GM21619 (cell line): Measurements from ENCODE around the gene GRK2.
"Not testable (repeated sequence)": the region's sequence is repeated elsewhere in the genome, so short reads cannot be mapped to it uniquely, and the experiment has no call there.

ENCODE experiments used
- ATAC-seq: cut with Tn5 transposase; IDR thresholded peaks from one replicate; pipeline ENCODE4 v1.9.1; 2021; ENCODE audit not compliant: unreplicated experiment

The GRK2 gene

DNA sequence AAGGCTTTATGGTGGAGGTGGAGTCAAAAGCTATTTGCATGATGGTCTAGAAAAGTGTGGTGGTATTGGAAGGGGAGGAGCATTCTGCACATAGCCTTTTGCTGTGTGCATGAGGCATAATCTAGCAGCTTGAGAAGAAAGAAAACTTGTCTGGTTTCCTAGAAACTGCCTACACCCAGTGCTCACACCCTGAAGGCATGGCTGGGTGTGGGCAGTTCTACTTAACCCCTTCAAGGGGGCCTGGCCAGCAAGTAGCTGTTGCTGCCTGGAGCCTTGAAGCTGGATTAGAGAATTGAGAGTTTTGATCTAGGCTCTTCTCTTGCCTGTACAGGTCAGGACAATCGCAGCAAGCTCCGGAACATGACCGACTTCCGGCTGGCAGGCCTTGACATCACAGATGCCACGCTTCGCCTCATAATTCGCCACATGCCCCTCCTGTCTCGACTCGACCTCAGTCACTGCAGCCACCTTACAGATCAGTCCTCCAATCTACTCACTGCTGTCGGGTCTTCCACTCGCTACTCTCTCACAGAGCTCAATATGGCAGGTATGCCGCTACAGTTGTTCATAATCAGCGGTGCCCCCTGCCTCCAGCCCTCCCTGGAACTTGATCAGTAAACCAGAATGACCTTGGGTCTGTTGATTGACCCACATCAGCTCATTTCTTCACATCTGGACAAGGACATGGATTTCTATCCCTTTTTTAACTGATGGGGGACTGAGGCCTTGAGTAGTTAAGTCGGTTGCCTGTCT, 12.2 kb upstream of the GRK2 start:
- no peak for ATAC-seq

- no peak for ATAC-seq
Measured at GRCh38 chr11:67254798-67255197, 11.5 kb upstream of the GRK2 start.

DNA sequence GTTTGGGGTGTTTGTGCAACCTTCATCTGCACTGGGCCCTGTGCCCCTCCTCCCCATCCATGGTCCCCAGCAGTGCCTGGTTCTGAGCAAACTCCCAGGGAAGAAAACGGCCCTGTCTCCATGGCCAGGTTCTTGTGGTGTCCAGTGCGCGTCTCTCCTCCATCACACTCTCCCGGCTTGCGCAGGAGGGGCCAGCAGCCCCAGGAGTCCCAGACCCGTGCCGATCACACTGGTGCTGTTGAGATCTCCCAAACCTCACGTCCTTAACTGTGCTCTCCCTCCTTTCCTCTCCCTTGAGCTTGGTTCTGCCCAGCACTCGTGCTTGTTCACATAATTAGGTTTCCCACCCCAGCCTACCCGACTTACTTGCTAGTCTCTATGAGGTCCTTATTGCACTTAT, 10.9 kb upstream of the GRK2 start:
- no peak for ATAC-seq

GRCh38 chr11:67255864-67256263, 10.4 kb upstream of the GRK2 start:
- no peak for ATAC-seq

- no peak for ATAC-seq
Measured at GRCh38 chr11:67256477-67257135, 9.7 kb upstream of the GRK2 start.

DNA sequence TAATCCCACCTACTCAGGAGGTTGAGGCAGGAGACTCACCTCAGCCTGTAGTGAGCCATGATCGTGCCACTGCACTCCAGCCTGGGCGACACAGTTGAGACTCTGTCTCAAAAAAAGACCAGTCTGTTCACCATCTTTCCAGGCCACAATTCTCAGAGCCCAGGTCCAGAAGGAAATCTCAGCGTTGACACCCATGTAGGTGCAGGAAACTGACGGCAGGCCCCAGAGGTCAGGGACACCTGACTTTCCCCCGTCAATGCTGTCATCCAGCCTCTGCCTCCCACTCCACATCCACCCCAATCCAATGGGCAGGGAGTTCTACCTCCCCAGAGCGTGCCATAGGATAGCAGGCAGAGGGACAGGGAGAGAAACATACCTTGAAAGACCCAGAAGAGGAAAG, 5.9 kb upstream of the GRK2 start:
- no peak for ATAC-seq

GRCh38 chr11:67260885-67261639, 5.2 kb upstream of the GRK2 start:
- not testable (repeated sequence) for ATAC-seq

DNA sequence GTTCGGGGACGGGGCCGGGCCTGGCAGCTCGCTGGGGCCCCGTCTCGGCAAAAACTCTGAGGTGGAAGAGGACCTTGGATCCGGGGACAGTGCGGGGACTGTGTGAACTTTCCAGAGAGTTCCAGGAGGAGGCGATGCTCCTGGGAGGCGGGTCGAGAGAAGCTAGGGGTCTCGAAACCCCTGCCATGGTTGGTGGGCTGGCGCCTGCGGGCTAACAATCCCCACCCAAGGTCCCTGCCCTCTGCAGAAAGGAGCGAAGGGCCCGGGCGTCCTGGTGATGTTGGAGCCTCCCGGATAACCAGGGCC, 4.7 kb upstream of the GRK2 start:
- no peak for ATAC-seq

DNA sequence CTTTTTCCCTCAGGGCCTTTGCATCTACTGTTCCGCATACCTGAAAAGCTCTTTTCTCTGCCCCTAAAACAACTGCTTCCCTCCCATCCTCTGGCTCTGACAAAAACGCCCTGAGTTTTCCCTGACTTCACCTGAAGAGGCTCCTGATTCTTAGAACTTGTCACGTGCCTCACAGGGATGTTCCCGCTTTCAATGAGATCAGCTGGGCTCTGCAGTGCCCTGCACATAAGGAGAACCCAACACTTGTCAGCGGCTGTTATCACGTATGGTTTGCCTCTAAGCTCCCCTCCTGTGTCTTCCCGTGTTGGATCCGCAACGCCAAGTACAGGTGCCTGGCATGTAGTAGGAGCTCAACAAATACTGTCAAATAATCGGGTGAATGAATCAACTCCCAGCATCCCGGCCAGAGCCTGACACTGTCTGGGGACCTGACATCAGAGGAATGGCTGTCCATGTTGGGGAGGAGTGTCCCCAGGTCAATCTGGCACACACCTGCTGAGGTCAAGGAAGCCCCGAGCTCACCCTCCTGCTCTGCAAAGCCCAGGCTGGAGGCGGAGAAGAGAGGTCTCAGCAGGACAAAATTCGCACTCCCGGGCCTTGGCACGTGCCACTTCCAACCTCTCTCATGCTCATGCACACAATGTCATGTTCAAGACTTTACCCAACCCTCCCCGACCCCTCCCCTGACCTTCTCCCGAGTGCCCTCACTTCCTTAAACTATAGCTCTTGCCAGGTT, 4.2 kb upstream of the GRK2 start:
- no peak for ATAC-seq

DNA sequence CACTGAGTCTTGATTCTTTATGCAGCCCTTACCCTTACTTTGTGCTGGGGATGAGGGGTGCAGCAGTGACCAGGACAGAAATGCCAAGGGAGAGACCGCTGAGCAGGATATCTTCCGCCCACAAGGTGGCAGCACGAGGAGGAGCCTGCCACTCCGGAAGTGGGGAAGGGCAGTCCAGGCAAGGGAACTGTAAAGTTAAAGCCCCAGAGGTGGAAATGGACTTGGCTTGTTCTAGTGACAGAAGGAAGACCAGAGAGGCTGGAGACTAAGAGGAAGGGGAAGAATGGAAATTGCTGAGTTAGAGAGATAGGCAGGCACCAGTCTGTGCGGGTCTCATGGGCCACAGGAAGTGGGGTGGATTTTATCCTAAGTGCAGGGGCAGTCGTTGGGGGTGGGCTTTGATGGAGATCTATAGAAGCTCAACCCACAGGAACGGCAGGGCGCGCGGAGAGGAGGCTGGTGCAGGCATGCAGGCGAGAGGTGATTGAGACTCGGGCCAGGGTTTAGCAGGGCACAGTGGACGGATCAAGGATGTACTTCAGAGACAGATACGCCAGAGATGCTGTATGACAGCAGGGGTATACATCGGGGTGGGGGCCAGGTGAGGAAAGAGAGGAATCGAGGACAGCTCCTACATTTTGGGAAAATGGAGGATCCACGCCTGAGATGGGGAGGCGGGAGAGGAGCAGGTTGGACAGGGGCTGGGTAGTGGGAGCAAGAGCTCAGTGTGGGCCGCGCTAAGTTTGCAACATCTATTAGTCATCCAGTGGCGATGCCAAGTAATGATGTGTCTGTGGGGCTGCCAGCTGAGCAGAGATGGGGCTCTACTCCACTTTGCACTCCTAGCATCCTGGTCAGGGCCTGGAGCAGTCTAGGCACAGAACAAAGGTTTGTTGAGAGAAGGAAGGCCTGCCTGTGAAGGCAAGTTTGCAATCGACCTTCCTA, 3.3 kb upstream of the GRK2 start:
- no peak for ATAC-seq

DNA sequence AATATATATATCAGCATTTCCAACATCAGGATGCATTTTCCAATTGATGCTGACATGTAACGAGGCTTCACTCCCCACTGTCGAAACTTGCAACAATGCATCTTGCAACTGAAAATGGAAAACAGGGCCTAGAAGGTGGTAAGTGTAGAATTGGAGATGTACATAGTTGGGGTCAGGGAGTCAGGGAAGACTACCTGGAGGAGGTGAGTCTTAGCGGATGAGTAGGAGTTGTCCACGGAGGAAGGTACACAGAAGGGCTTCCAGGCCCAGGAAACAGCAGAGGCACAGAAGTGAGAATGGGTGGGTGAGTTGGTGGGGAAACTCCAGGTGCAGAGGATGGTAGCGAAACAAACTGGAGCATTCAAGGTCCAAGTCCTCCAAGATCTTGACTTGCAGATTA, 2.0 kb upstream of the GRK2 start:
- no peak for ATAC-seq

DNA sequence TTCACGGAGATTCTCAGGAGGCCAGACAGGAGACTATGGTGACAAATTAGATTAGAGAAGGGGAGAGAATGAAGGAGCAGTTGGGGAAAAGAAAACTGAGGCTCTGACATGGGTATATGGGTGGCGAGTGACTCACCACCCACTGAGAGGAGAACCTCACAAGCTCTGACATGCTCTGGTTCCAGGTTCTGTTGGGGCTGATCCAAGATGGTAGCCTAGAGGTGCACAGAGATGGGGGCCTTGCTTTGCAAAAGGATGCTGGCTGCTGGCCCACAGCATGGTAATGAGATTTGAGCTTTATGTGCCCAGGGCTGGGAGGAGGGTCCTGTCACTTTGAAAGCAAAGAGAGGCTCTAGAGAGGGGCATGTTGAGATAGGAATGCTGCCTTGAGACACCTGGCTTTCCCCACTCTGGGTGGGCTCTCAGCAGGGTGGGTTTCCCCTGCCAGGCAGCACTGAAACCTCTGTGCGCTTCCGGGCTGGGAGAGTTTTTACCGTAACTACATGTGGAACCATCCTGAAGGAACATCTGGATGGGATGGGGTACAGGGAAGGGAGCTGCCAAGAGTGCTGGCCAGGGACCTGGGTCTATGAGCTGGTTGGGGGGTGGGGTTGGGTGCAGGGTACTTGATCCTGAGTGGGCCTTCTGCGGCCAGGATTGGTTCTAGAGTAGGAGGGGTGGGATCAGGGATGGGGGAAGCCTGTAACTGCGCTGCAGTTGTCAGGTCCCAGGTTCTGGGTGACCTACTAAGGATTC, 1.2 kb upstream of the GRK2 start:
- no peak for ATAC-seq

DNA sequence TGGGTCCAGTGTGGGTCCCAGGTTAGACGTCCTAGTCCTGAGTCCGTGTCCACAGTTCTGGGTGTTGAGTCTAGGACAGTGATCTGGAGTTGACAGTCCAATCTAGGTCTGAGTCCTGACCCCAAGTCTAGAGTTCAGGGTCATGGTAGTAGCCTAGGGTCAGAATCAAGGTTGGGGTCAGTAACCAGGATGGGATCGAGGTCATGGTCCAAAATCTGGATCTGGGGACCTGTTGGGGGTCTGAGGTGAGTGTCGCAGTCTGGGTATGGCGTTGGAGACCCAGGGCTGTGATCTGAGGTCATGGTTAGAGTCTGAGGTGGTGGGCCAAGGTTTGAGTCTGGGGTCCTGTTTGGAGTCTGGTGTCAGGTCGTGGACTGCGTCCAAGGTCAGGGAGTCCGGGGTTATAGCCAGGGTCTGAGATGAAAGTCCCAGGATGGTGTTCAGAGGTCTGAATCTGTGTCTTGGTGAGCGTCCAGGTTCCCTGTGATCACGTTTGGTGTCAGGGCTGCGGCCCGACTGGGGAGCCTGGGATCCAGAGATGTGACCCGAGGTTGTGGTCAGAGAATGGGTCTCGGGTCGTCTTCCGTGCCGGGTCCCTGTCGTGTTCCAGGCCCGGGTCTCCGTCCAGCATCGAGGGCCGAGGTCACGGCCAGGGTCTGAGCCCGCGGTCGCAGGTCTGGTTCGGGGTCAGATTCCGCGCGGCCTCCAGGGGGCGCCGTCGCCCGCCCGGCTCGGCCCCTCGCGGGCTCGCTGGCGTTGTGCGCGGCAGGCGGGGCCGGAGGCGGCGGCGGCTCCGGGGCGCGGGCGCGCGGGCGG, 432 bp upstream of the GRK2 start:
- ATAC-seq = peak; percentile 31

DNA sequence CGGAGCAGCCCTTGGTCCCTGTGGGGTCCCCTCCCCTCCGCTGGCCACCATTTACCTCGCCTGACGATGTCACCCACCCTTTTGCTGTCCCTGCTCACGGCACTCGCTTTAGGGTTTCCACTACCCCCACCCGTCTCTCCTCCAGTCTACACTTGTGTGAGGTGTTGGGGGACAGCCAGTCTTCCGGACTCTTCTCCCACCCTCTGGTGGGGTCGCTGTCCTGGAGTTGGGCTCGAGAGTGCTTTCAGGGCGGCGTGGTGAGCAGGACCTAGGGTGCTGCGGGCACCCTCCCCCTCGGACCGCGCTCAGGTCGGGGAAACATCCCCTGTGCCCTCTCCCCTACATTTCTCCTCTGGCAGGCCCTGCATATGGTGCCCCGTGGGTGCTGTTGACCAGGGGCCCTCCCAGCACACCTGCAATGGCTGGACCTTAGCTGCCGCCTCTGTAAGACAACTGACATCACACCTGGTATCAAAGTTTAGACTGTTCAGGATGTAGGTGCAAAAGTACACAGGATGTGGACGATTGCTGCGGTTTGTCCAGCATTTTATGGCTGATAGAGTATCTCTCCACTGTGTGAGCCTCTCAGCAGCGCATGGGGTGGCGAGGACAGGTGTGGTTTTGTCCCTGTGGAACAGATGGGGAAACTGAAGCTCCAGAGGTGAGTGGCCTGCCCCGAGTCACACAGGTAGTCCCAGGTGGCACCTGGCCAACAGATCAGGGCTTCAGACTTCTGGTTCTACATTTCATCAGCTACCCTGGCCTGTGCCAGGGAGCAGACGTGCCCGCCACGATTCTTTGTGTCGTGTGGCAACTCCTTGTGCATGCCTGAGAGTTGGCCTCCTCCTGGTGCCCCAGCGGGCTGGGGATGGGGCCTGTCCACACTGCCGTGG, 1.2 kb downstream of the GRK2 start:
- ATAC-seq = no peak

DNA sequence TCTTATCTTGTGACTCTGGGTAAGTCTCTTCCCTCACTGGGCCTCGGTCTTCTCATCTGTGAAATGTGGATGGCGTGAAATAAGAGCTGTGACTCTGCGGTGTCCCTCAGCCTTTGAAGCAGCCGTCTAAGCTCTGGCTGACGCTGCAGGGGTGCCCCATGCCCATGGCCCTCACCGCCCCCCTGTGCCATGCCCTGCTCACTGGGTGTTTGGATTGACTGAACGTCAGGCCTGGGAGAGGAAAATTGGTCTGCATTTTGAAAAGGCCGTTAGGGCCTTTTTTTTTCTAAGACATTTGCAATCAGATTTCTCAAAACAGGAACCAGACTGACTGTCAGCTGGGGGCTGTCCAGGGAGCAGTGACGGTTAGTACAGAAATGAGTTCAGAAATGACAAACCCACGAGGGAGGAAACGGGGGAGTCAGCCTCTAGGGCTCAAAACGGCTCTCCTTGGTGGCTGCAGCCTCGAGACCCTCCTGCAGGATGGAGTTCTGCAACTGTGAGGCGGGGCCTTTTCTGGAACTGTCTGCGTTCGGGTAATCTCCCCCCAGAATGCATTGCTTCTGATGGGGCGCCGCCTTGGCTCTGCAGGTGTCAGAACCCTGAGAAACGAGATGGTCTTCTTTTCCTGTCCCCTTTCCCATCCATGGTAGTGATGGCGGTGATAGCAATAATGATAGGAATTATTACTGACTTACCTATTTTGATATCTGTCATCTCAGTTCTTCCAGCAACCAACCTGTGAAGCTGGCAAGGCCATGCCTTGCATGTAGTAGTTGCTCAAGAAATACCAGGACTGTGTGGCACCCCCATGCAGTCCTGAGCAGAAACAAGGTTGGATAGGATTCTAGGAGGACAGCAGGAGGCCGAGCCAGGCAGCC, 2.0 kb downstream of the GRK2 start:
- ATAC-seq = peak; percentile 37

- no peak for ATAC-seq
Measured at GRCh38 chr11:67268962-67269268, 2.6 kb downstream of the GRK2 start.
